ENCODE measurements around the gene ANKS1A. TPM values are rescaled to one million over a fixed set of nuclear protein-coding genes. Genes with fewer than 3 reads are reported as not detected.

The ANKS1A gene
- total RNA-seq, 1 experiment from 2014 or later: 35.0 TPM

GRCh38 chr6:35064757-35065440 is 175.8 kb downstream of the ANKS1A start:
- no peak overlapping the region for H3K4me3 Mint-ChIP-seq
- ATAC-seq (peak; percentile 74), DNase-seq (ENCODE audit: low spot score) (no peak)
- H3K4me1 Mint-ChIP-seq: peaks cover 19% of the 10 kb centered on the region
- POLR2A ChIA-PET: no interaction called here
- TF ChIP-seq RORB (CRISPR knock-in tag; IDR thresholded peaks at IDR 0.05) (no peak), TEAD4 (CRISPR knock-in tag; IDR thresholded peaks at IDR 0.05) (no peak), JAZF1 (CRISPR knock-in tag; IDR thresholded peaks at IDR 0.05) (no peak), MYBL2 (CRISPR knock-in tag; IDR thresholded peaks at IDR 0.05) (no peak), ERG (CRISPR knock-in tag; IDR thresholded peaks at IDR 0.05) (no peak), ATF1 (CRISPR knock-in tag; IDR thresholded peaks at IDR 0.05) (no peak), ESRRA (CRISPR knock-in tag; IDR thresholded peaks at IDR 0.05; ENCODE audit: borderline replicate concordance) (no peak), TP53 (CRISPR knock-in tag; IDR thresholded peaks at IDR 0.05) (no peak), MAX (CRISPR knock-in tag; IDR thresholded peaks at IDR 0.05) (no peak)
- TF ChIP-seq, protein P1, sequence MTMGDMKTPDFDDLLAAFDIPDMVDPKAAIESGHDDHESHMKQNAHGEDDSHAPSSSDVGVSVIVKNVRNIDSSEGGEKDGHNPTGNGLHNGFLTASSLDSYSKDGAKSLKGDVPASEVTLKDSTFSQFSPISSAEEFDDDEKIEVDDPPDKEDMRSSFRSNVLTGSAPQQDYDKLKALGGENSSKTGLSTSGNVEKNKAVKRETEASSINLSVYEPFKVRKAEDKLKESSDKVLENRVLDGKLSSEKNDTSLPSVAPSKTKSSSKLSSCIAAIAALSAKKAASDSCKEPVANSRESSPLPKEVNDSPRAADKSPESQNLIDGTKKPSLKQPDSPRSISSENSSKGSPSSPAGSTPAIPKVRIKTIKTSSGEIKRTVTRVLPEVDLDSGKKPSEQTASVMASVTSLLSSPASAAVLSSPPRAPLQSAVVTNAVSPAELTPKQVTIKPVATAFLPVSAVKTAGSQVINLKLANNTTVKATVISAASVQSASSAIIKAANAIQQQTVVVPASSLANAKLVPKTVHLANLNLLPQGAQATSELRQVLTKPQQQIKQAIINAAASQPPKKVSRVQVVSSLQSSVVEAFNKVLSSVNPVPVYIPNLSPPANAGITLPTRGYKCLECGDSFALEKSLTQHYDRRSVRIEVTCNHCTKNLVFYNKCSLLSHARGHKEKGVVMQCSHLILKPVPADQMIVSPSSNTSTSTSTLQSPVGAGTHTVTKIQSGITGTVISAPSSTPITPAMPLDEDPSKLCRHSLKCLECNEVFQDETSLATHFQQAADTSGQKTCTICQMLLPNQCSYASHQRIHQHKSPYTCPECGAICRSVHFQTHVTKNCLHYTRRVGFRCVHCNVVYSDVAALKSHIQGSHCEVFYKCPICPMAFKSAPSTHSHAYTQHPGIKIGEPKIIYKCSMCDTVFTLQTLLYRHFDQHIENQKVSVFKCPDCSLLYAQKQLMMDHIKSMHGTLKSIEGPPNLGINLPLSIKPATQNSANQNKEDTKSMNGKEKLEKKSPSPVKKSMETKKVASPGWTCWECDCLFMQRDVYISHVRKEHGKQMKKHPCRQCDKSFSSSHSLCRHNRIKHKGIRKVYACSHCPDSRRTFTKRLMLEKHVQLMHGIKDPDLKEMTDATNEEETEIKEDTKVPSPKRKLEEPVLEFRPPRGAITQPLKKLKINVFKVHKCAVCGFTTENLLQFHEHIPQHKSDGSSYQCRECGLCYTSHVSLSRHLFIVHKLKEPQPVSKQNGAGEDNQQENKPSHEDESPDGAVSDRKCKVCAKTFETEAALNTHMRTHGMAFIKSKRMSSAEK (CRISPR knock-in tag; IDR thresholded peaks at IDR 0.05; ENCODE audit: borderline replicate concordance): no peak
- no peaks in the 10 kb centered on the region for H3K9me3 Mint-ChIP-seq
- H3K36me3 Mint-ChIP-seq: peaks cover 11% of the 10 kb centered on the region
- CTCF ChIA-PET: interaction anchor here (0.7 to 2.1 kb wide), 8 partner anchors 14 to 176 kb away, joined by 3 to 13 read pairs (median 5); no protein-coding TSS in a partner anchor
- no peaks in the 10 kb centered on the region for H3K27me3 Mint-ChIP-seq (ENCODE audit: low read depth)
- H3K27ac Mint-ChIP-seq: peak overlapping the region; percentile 57; the same call in 1 of the 2 replicates

- Mint-ChIP-seq H3K27ac (no peak overlapping the region), H3K9me3 (no peaks in the 10 kb centered on the region), H3K4me3 (no peak overlapping the region), H3K36me3 (peaks cover 9% of the 10 kb centered on the region), H3K4me1 (peaks cover 23% of the 10 kb centered on the region), H3K27me3 (ENCODE audit: low read depth) (no peaks in the 10 kb centered on the region)
- ChIA-PET CTCF (interaction anchor here (0.7 to 2.1 kb wide), 4 partner anchors 14 to 78 kb away, joined by 3 to 13 read pairs (median 5); no protein-coding TSS in a partner anchor), POLR2A (no interaction called here)
- ATAC-seq (no peak), DNase-seq (ENCODE audit: low spot score) (no peak)
- TF ChIP-seq, protein P1 (CRISPR knock-in tag; IDR thresholded peaks at IDR 0.05; ENCODE audit: borderline replicate concordance): no peak
- TF ChIP-seq, protein P2, sequence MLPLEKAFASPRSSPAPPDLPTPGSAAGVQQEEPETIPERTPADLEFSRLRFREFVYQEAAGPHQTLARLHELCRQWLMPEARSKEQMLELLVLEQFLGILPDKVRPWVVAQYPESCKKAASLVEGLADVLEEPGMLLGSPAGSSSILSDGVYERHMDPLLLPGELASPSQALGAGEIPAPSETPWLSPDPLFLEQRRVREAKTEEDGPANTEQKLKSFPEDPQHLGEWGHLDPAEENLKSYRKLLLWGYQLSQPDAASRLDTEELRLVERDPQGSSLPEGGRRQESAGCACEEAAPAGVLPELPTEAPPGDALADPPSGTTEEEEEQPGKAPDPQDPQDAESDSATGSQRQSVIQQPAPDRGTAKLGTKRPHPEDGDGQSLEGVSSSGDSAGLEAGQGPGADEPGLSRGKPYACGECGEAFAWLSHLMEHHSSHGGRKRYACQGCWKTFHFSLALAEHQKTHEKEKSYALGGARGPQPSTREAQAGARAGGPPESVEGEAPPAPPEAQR (CRISPR knock-in tag; IDR thresholded peaks at IDR 0.05): no peak
- TF ChIP-seq NR2C2 (CRISPR knock-in tag; IDR thresholded peaks at IDR 0.05) (no peak), ZBTB43 (CRISPR knock-in tag; IDR thresholded peaks at IDR 0.05) (no peak), ATF1 (CRISPR knock-in tag; IDR thresholded peaks at IDR 0.05) (no peak)
- TF ChIP-seq, protein P3, sequence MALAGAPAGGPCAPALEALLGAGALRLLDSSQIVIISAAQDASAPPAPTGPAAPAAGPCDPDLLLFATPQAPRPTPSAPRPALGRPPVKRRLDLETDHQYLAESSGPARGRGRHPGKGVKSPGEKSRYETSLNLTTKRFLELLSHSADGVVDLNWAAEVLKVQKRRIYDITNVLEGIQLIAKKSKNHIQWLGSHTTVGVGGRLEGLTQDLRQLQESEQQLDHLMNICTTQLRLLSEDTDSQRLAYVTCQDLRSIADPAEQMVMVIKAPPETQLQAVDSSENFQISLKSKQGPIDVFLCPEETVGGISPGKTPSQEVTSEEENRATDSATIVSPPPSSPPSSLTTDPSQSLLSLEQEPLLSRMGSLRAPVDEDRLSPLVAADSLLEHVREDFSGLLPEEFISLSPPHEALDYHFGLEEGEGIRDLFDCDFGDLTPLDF (CRISPR knock-in tag; IDR thresholded peaks at IDR 0.05): no peak
Observed at GRCh38 chr6:35065441-35065800, 176.4 kb downstream of the ANKS1A start.

Data from WTC11 (cell line).